Measurements from ENCODE around the gene LSM7.
"Not testable (repeated sequence)": the region's sequence is repeated elsewhere in the genome, so short reads cannot be mapped to it uniquely, and the experiment has no call there.

Gene LSM7

GRCh38 chr19:2355168-2356035 lies 27.0 kb upstream of the LSM7 start:
- no peak for DNase-seq (ENCODE audit: low read depth in 2 of 2)

GRCh38 chr19:2354670-2355069 lies 26.3 kb upstream of the LSM7 start:
- no peak for DNase-seq (ENCODE audit: low read depth in 2 of 2)

- DNase-seq (ENCODE audit: low read depth in 2 of 2): no peak
Observed at GRCh38 chr19:2353887-2354592, 25.7 kb upstream of the LSM7 start.

GRCh38 chr19:2353159-2353886 lies 24.9 kb upstream of the LSM7 start:
- DNase-seq (ENCODE audit: low read depth in 2 of 2): no peak

- DNase-seq (ENCODE audit: low read depth in 2 of 2): no peak
Observed at GRCh38 chr19:2352121-2352520, 23.7 kb upstream of the LSM7 start.

GRCh38 chr19:2351591-2351990 lies 23.2 kb upstream of the LSM7 start:
- no peak for DNase-seq (ENCODE audit: low read depth in 2 of 2)

- no peak for DNase-seq (ENCODE audit: low read depth in 2 of 2)
Observed at GRCh38 chr19:2350656-2351055, 22.3 kb upstream of the LSM7 start.

- DNase-seq (ENCODE audit: low read depth in 2 of 2): not testable (repeated sequence)
Observed at GRCh38 chr19:2349818-2350217, 21.4 kb upstream of the LSM7 start.

- no peak for DNase-seq (ENCODE audit: low read depth in 2 of 2)
Observed at GRCh38 chr19:2345794-2346663, 17.6 kb upstream of the LSM7 start.

GRCh38 chr19:2345076-2345475 lies 16.7 kb upstream of the LSM7 start:
- DNase-seq (ENCODE audit: low read depth in 2 of 2): no peak

- DNase-seq (ENCODE audit: low read depth in 2 of 2): no peak
Observed at GRCh38 chr19:2344381-2344870, 16.0 kb upstream of the LSM7 start.

GRCh38 chr19:2343289-2343982 lies 15.1 kb upstream of the LSM7 start:
- no peak for DNase-seq (ENCODE audit: low read depth in 2 of 2)

- DNase-seq (ENCODE audit: low read depth in 2 of 2): no peak
Observed at GRCh38 chr19:2342656-2343288, 14.4 kb upstream of the LSM7 start.

- DNase-seq (ENCODE audit: low read depth in 2 of 2): no peak
Observed at GRCh38 chr19:2341982-2342381, 13.6 kb upstream of the LSM7 start.

GRCh38 chr19:2341244-2341751 lies 12.9 kb upstream of the LSM7 start:
- no peak for DNase-seq (ENCODE audit: low read depth in 2 of 2)

GRCh38 chr19:2340496-2341243 lies 12.3 kb upstream of the LSM7 start:
- DNase-seq (ENCODE audit: low read depth in 2 of 2): no peak

- no peak for DNase-seq (ENCODE audit: low read depth in 2 of 2)
Observed at GRCh38 chr19:2339644-2340310, 11.4 kb upstream of the LSM7 start.

GRCh38 chr19:2338751-2339643 lies 10.6 kb upstream of the LSM7 start:
- DNase-seq (ENCODE audit: low read depth in 2 of 2): no peak
